ENCODE measurements around the gene DUS1L.

DUS1L gene

DNA sequence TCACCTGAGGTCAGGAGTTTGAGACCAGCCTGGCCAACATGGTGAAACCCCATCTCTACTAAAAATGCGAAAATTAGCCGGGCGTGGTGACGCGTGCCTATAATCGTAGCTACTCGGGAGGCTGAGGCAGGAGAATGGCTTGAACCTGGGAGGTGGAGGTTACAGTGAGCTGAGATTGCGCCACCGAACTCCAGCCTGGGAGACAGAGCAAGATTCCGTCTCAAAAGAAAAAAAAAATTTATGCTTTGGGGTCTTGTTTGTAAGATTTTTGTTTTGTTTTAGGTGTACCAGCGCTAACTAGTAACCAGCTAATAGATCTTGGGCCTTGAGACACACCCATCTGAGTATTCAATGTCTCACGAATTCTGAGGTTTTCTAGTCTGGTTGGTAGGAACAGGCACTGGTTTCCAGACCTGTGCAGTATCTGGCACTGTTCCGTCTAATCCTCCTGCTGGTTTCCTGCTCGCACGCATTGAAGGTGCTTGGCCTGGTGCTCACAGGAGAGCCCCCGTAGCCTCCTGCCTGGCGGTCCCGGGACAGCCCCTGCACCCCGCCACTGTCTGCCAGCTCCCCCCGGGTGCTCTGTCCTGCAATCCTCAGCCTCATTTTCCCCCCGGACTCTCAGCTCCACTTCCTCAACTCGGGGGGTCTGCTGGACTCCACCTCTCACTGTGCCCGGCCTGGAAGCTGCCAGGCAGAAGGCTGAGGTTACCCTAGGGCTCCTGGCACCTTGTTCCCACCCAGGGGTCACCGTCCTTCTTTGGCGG is 10.6 kb upstream of the DUS1L start:
- DNase-seq, result no peak

GRCh38 chr17:82073446-82073845 is 7.8 kb upstream of the DUS1L start:
- DNase-seq, result no peak

GRCh38 chr17:82072827-82073226 is 7.2 kb upstream of the DUS1L start:
- DNase-seq, result no peak

DNA sequence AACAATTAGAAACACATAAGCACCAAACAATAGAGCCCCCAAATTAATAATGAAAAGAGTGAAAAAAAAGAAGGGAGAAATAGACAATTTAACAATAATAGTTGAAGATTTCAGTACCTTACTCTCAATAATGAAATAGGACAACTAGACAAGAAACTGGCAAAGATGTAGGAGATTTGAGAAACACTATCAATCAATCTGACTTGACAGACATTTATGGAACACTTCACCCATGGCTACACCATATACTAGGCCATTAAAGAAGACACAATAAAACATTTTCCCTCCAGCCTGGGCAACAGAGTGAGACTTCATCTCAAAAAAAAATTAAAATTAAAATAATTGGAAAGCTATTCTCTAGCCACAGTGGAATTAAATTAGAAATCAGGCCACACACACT is 5.0 kb upstream of the DUS1L start:
- no peak for DNase-seq

DNA sequence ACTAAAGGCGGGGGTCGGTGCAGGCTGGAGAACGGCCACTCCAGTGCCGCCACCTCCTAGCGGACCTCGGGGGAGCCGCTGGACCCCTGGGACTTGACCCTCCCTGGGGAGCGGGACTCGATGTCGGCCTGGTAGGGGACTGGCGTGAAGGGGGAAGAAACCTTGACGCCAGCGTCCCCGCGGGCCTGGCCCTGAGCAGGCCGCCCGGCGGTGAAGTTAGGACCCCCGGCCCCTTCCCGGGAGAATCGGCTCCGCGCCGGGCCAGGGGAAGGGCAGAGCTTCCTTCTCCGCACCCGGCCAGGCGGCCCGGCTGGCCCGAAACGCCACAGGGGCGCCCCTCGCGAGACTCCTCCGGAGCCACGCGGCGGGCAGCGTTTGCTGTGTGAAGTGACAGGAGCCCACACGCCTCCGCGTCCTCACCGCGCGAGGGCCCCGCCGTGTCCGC is 389 bp downstream of the DUS1L start:
- no peak for DNase-seq

- no peak for DNase-seq
Measured at GRCh38 chr17:82064433-82065192, 991 bp downstream of the DUS1L start.

DNA sequence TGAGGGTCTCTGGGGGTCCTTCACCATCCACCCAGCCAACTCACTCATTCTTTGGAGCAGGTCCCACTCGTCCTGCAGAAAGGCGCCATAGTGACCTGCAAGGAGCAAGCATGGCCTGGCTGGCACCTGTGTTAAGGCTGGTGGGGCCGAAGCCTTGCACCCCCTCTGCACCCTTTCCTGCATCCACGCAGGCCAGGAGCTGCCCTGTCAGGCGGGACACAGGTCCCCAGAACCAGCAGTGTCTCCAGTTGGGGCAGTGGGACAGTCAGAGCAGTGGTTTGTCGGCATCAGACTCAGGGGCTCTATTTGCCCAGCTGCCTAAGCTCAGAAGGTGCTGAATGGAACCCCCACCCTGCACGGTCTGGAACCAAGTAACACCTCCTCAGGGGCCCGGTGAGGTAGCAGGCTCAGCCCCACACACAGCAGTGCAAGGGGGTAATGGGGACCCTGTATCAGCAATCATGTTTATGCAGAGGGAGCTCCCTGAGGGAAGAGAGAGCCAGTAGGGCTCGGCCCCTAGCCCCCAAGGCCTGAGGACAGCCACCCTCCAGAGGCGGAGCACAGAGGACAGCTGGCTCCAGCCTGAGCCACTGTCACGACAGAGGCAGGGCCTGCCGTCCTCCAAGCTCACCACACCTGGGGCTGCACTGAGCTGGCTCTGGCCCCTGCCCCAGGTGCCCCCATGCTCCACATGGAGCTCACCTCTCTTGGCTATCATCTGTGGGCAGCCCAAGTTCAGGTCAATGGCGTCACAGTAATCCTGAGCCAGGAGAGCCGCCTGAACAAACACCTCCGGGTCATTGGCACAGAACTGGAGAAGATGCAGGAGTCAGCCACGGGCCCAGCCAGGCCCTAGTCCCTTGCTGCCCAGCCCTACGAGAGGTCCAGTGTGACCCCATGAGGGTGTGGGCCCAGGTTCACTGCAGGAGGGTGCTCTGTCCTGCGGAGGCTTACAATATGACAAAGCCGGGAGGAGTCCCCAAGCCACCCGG is 1.9 kb downstream of the DUS1L start:
- DNase-seq, result no peak

- DNase-seq, result no peak
Measured at GRCh38 chr17:82062984-82063368, 2.6 kb downstream of the DUS1L start.

GRCh38 chr17:82062076-82062983 is 3.3 kb downstream of the DUS1L start:
- no peak for DNase-seq

- no peak for DNase-seq
Measured at GRCh38 chr17:82061047-82061925, 4.3 kb downstream of the DUS1L start.

DNA sequence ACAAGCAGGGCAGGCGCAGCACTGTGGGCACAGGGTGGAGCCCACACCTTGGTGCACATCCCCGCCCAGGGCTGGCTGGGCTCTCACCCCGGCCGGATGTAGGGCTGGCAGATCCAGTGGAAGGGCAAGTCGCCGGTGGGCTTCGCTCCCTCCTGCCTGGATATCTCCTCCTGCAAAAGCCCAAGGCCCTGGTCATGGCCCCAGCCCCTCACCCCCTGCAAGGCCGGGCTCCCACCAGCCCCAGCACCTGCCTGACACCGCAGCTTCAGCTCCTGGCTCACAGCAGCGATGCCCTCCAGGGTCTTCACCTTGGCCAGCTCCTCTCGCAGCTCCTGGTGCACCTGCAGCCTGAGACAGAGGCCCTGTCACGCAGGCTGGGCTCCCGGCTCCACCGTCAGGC is 5.0 kb downstream of the DUS1L start:
- DNase-seq, result no peak

DNA sequence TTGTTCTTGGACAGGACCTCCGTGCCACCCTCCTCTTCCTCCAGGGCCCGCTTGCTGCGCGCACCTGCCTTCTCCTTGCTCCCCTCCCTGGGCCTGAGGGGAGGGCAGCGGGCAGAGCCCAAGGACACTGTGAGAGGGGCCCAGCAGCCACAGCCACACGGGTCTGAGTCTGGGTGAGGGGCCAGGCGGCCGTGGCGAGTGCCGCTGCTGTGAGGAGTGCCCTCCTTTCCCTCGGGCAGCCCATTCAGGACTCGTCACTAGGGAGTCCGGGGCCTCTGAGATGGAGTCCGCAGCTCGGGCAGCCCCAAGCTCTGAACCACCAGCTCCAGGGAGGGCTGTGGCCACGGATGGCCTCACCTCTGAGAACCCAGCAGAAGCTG is 5.6 kb downstream of the DUS1L start:
- no peak for DNase-seq

DNA sequence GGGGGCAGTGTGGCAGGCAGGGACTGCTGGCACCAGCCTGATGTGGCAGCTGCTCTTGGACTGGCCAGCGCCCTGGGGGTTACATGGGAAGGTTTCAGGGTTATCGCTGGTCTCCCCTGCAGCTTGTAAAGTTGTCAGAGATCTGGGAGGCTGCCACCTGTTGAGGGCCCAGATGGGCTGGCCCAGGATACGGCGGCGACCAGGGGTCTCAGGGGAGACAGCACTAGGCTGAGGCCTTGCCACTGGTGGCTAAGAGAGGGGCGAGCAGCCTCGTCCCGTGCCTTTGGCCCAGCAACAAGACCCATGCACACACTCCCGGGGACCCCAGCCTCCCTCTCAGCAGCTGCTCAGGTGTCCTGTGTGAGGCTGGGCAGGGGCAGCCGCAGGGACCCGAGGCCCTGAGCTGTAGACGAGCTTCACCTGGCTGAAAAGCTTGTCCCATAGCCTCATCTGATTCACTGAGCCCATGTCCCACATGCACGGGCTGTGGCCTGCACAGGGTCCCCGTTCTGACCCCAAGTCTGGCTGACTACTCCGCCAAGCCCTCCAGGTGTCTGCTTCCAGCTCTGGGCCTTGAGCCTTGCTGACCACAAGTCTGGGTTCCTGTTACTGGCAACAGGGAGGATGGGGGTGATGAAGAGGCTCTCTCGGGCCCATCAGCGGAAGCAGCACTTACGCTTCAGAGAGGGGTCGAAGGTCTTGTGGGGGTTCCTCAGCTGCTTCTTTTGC is 6.2 kb downstream of the DUS1L start:
- no peak for DNase-seq

DNA sequence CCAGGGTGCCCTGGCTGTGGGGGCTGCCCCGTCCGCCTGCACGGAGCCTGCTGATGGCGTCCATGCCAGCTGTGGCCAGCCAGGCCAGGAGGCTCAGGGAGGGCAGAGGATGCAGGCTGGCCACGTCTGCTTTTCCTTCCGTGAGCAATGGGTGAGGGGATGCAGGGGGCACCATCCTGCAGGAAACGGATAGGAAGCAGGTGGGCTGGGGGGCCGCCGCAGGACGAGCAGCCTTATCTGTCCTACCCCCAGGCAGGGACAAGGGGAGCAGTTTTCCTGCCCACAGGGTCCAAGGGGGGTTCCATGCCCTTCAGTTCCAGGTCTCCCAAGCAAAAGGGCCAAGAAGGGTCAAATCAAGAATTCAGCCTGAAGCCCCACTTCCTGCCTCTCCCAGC is 6.8 kb downstream of the DUS1L start:
- no peak for DNase-seq

DNA sequence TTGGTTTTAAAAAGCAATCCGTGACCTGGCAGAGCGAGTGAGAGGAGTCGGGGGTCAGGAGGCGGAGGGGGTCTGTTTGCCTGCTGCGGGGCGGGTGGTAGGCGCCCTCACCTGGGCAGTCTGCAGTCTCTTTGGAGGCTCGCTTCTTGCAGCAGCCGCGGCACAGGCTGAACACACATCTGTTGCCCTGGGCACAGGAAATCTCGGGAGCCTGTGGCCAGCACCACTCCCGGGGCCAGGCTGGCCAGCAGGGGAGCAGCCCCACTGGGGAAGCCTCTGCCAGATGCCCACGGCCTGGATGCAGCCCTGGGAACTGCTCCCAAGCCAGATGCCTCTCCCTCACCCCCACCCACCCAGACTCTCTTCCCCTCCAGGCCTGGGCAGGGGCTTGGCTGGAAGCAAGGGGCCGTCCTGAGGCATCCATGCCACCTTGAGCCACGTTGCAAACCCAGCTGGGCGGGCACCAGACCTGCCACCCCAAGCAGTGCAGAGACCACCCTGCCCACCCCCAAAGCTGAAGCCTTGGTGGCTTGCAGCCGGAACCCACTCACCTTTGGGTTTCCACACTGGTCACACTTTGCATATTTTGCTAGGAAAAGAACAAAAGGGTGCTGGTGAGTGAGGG is 7.3 kb downstream of the DUS1L start:
- DNase-seq, result no peak

- DNase-seq, result no peak
Measured at GRCh38 chr17:82056729-82057621, 8.6 kb downstream of the DUS1L start.

- DNase-seq, result no peak
Measured at GRCh38 chr17:82055965-82056728, 9.5 kb downstream of the DUS1L start.

All from activated CD4-positive, alpha-beta T cell treated with anti-CD3 and anti-CD28 coated beads, Interleukin-10, Interleukin-2, amounts not matched to agents 100 ng/mL and 50 ng/mL, durations not matched to agents 16 hours and 8 hours (primary cell).